ENCODE results near the gene TPRN. TPM values are rescaled to one million over a fixed set of nuclear protein-coding genes. Genes with fewer than 3 reads are reported as not detected.

TPRN gene
- total and polyA plus RNA-seq, 2 experiments from 2014 or later: 6.4 to 29.2 TPM

GRCh38 chr9:137165250-137165836, 35.2 kb downstream of the TPRN start:
- H3K4me2 ChIP-seq: no peak overlapping the region
- Mint-ChIP-seq H3K9me3 (no peaks in the 10 kb centered on the region), H3K27me3 (ENCODE audit: insufficient read depth, low read depth, poor library complexity) (peaks cover 80% of the 10 kb centered on the region), H3K4me1 (peaks cover 2% of the 10 kb centered on the region; the same call in 2 of the 3 replicates), H3K4me3 (no peak overlapping the region), H3K27ac (no peak overlapping the region), H3K36me3 (ENCODE audit: low read depth) (no peaks in the 10 kb centered on the region)
- H3K4me3 ChIP-seq: no peak overlapping the region
- no peaks in the 10 kb centered on the region; the same call in 1 of the 2 replicates for H3K4me1 ChIP-seq (ENCODE audit: insufficient read depth)
- no peak for ATAC-seq
- H3K27ac ChIP-seq (ENCODE audit: low read depth): no peak overlapping the region
- H4K20me1 ChIP-seq (replicated peaks; ENCODE audit: insufficient read depth): no peaks in the 10 kb centered on the region
- no peaks in the 10 kb centered on the region for H3K36me3 ChIP-seq (ENCODE audit: insufficient read depth)
- H3K9me2 ChIP-seq (ENCODE audit: insufficient read depth): no peaks in the 10 kb centered on the region
- DNase-seq (ENCODE audit: low spot score): no peak
- H2AFZ ChIP-seq: no peak overlapping the region
- TF ChIP-seq JUNB (IDR thresholded peaks at IDR 0.05; ENCODE audit: unreplicated experiment): no peak
- no peak for TF ChIP-seq EZH2 (IDR thresholded peaks at IDR 0.05; ENCODE audit: low read depth, unreplicated experiment)
- TF ChIP-seq NANOG (IDR thresholded peaks at IDR 0.05; ENCODE audit: borderline replicate concordance): no peak
- TF ChIP-seq POLR2AphosphoS5 (IDR thresholded peaks at IDR 0.05; ENCODE audit: low read depth): no peak
- no peak for TF ChIP-seq CREB1 (CRISPR knock-in tag; IDR thresholded peaks at IDR 0.05; ENCODE audit: low read depth)
- no peak for TF ChIP-seq CTCF (conservative IDR thresholded peaks at IDR 0.05; ENCODE audit: low read depth in 2 of 2)
- TF ChIP-seq EZH2phosphoT487 (IDR thresholded peaks at IDR 0.05; ENCODE audit: unreplicated experiment): no peak
- TF ChIP-seq STAT1 (IDR thresholded peaks at IDR 0.05; ENCODE audit: unreplicated experiment): no peak
- TF ChIP-seq ZNF462 (CRISPR knock-in tag; IDR thresholded peaks at IDR 0.05): no peak
- TF ChIP-seq ZNF331 (CRISPR knock-in tag; IDR thresholded peaks at IDR 0.05; ENCODE audit: low read depth): no peak
- TF ChIP-seq ETS1 (IDR thresholded peaks at IDR 0.05): no peak
- TF ChIP-seq REST (IDR thresholded peaks at IDR 0.05; ENCODE audit: unreplicated experiment): no peak
- TF ChIP-seq ZNF114 (CRISPR knock-in tag; IDR thresholded peaks at IDR 0.05): no peak
- no peaks in the 10 kb centered on the region for H3K79me2 ChIP-seq (replicated peaks; ENCODE audit: insufficient read depth)
- H3F3A ChIP-seq (replicated peaks; ENCODE audit: low read depth): no peaks in the 10 kb centered on the region
- peaks cover 86% of the 10 kb centered on the region for H3K27me3 ChIP-seq (ENCODE audit: insufficient read depth)

Data from GM23338 (cell line).